ENCODE data around the gene MYO1C.
"Not testable (repeated sequence)": the region's sequence is repeated elsewhere in the genome, so short reads cannot be mapped to it uniquely, and the experiment has no call there.

MYO1C gene

GRCh38 chr17:1492249-1493206 lies at the start of gene MYO1C:
TSS of gene MYO1C (minus strand) at chr17:1492686. CDS start at chr17:1492487, 199 bp downstream.
- no peak for DNase-seq

GRCh38 chr17:1541367-1541904 lies 49.0 kb upstream of the MYO1C start:
- no peak for DNase-seq

- no peak for DNase-seq
Observed at GRCh38 chr17:1539811-1540210, 47.3 kb upstream of the MYO1C start.

GRCh38 chr17:1535737-1536136 lies 43.3 kb upstream of the MYO1C start:
- no peak for DNase-seq

GRCh38 chr17:1533661-1534325 lies 41.3 kb upstream of the MYO1C start:
- DNase-seq: no peak

- peak in 1 of 2 experiments; percentile 11 for DNase-seq
Observed at GRCh38 chr17:1532836-1533602, 40.5 kb upstream of the MYO1C start.

GRCh38 chr17:1529863-1530262 lies 37.4 kb upstream of the MYO1C start:
- no peak for DNase-seq

GRCh38 chr17:1526876-1527275 lies 34.4 kb upstream of the MYO1C start:
- not testable (repeated sequence) for DNase-seq

- no peak for DNase-seq
Observed at GRCh38 chr17:1522626-1523025, 30.1 kb upstream of the MYO1C start.

- no peak for DNase-seq
Observed at GRCh38 chr17:1521086-1521640, 28.7 kb upstream of the MYO1C start.

GRCh38 chr17:1519678-1520077 lies 27.2 kb upstream of the MYO1C start:
- DNase-seq: no peak

GRCh38 chr17:1518410-1518809 lies 25.9 kb upstream of the MYO1C start:
- no peak for DNase-seq

- peak; percentile 92 to 95 for DNase-seq
Observed at GRCh38 chr17:1516388-1517161, 24.1 kb upstream of the MYO1C start, which contains the start of gene INPP5K. TSS of gene INPP5K (minus strand) at chr17:1516612. CDS start at chr17:1516499, 113 bp downstream.

- DNase-seq: peak; percentile 48 to 78
Observed at GRCh38 chr17:1515640-1516387, 23.3 kb upstream of the MYO1C start.

- no peak for DNase-seq
Observed at GRCh38 chr17:1512351-1512750, 19.9 kb upstream of the MYO1C start.

- DNase-seq: no peak
Observed at GRCh38 chr17:1511756-1512321, 19.4 kb upstream of the MYO1C start.

- DNase-seq: no peak
Observed at GRCh38 chr17:1511290-1511689, 18.8 kb upstream of the MYO1C start.

- no peak for DNase-seq
Observed at GRCh38 chr17:1509290-1509881, 16.9 kb upstream of the MYO1C start.

- DNase-seq: not testable (repeated sequence)
Observed at GRCh38 chr17:1508709-1509108, 16.2 kb upstream of the MYO1C start.

- no peak for DNase-seq
Observed at GRCh38 chr17:1506649-1507267, 14.3 kb upstream of the MYO1C start.
